MM.1S (cell line): ENCODE results near the gene SUPT4H1.
A peak's percentile ranks its signal among the peaks of the same experiment; 100 is the strongest.
"Not testable (repeated sequence)": the region's sequence is repeated elsewhere in the genome, so short reads cannot be mapped to it uniquely, and the experiment has no call there.

Source experiments
- DNase-seq: peaks from one replicate; pipeline ENCODE4 v3.0.0-alpha.2; 2015
- H2AFZ ChIP-seq: fragments of 300-600 bp; sonication (generic); 2 replicates; pipeline ENCODE4 v1.6.0; 2016; ENCODE audit warnings: antibody characterized with exemption, low read length
- H3F3A ChIP-seq: fragments of 300-600 bp; sonication (generic); 2 replicates; pipeline ENCODE4 v1.6.1; 2016; ENCODE audit warnings: mild to moderate bottlenecking, antibody characterized with exemption, low read length, moderate library complexity, mixed read lengths; ENCODE audit not compliant: insufficient read depth
- H3K27ac ChIP-seq: fragments of 300-600 bp; sonication (generic); 2 replicates; pipeline ENCODE4 v1.5.1; 2016; ENCODE audit warnings: mild to moderate bottlenecking, low read length
- H3K27me3 ChIP-seq: fragments of 300-600 bp; sonication (generic); replicated peaks from 2 replicates; pipeline ENCODE4 v1.6.0; 2016; ENCODE audit warnings: low read length; ENCODE audit not compliant: insufficient read depth
- H3K36me3 ChIP-seq: fragments of 300-600 bp; sonication (generic); replicated peaks from 2 replicates; pipeline ENCODE4 v1.6.1; 2016; ENCODE audit warnings: mild to moderate bottlenecking, low read length, mixed read lengths; ENCODE audit not compliant: insufficient read depth
- H3K4me1 ChIP-seq: fragments of 300-600 bp; sonication (generic); 2 replicates; pipeline ENCODE4 v1.6.1; 2016; ENCODE audit warnings: low read length, mixed read lengths
- H3K4me2 ChIP-seq: fragments of 300-600 bp; sonication (generic); 2 replicates; pipeline ENCODE4 v1.6.0; 2016; ENCODE audit warnings: low read depth, low read length
- H3K4me3 ChIP-seq: fragments of 300-600 bp; sonication (generic); 2 replicates; pipeline ENCODE4 v1.5.1; 2016; ENCODE audit warnings: low read length, mixed read lengths
- H3K79me2 ChIP-seq: fragments of 300-600 bp; sonication (generic); 2 replicates; pipeline ENCODE4 v1.6.1; 2016; ENCODE audit warnings: mixed run types, low read length, mixed read lengths
- H3K9ac ChIP-seq: fragments of 300-600 bp; sonication (generic); 2 replicates; pipeline ENCODE4 v1.6.1; 2016; ENCODE audit warnings: low read length, mixed read lengths
- H3K9me2 ChIP-seq: fragments of 300-600 bp; sonication (generic); replicated peaks from 2 replicates; pipeline ENCODE4 v1.6.1; 2016; ENCODE audit warnings: mild to moderate bottlenecking, low read length, mixed read lengths; ENCODE audit not compliant: insufficient read depth
- H3K9me3 ChIP-seq: fragments of 300-600 bp; sonication (generic); replicated peaks from 2 replicates; pipeline ENCODE4 v1.6.1; 2016; ENCODE audit warnings: mild to moderate bottlenecking, low read length, mixed read lengths; ENCODE audit not compliant: insufficient read depth
- H4K20me1 ChIP-seq: fragments of 300-600 bp; sonication (generic); 2 replicates; pipeline ENCODE4 v1.6.1; 2016; ENCODE audit warnings: mild to moderate bottlenecking, low read length, moderate library complexity, mixed read lengths; ENCODE audit not compliant: insufficient read depth
- EZH2 ChIP-seq: fragments of 300-600 bp; sonication (generic); optimal IDR thresholded peaks from 2 replicates; pipeline ENCODE3; 2017; ENCODE audit warnings: low read depth, mild to moderate bottlenecking, antibody characterized with exemption, low read length, mixed read lengths
- EZH2phosphoT487 ChIP-seq: fragments of 300-600 bp; sonication (generic); IDR thresholded peaks from 2 replicates; pipeline ENCODE4 v1.6.1; 2018; ENCODE audit warnings: antibody characterized with exemption, low read length
- TF ChIP-seq, protein P1 (sequence below): fragments of 300-600 bp; sonication (generic); IDR thresholded peaks from 2 replicates; pipeline ENCODE4 v1.5.1; 2016; ENCODE audit warnings: antibody characterized with exemption, low read length, mixed read lengths

SUPT4H1 gene

DNA sequence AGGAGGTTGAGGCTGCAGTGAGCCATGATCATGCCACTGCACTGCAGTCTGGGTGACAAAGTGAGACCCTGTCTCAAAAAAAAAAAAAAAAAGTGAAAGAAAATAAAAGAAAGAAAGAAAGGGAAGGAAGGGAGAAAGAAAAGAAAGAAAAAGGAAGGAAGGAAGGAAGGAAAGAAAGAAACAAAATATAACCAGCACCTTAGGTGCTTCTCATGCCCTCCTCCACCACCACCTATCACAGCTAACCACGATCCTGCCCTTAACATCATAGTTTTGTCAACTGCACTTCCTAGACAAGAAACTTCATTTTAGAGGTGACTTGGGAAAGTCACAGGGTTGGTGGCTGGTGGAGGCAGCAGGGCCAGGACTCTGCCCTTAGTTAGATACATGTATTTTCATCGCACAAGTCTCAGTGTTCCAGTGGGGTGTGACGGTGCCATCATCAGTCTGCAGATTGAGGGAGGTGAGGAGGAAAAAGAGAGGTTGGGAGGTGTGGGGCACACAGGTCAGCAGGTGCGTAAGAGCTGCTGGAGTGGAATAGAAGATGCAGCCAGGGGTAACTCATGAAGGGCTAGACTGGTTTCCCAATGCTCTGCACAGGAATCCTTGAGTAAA lies 10.0 kb downstream of the SUPT4H1 start:
- no peak overlapping the region for H2AFZ ChIP-seq
- no peaks in the 10 kb centered on the region for H3K27me3 ChIP-seq
- H3K9me2 ChIP-seq: no peaks in the 10 kb centered on the region
- H4K20me1 ChIP-seq: no peaks in the 10 kb centered on the region
- H3K4me2 ChIP-seq: no peak overlapping the region
- TF ChIP-seq EZH2: no peak
- no peak for TF ChIP-seq EZH2phosphoT487
- TF ChIP-seq, protein P1, sequence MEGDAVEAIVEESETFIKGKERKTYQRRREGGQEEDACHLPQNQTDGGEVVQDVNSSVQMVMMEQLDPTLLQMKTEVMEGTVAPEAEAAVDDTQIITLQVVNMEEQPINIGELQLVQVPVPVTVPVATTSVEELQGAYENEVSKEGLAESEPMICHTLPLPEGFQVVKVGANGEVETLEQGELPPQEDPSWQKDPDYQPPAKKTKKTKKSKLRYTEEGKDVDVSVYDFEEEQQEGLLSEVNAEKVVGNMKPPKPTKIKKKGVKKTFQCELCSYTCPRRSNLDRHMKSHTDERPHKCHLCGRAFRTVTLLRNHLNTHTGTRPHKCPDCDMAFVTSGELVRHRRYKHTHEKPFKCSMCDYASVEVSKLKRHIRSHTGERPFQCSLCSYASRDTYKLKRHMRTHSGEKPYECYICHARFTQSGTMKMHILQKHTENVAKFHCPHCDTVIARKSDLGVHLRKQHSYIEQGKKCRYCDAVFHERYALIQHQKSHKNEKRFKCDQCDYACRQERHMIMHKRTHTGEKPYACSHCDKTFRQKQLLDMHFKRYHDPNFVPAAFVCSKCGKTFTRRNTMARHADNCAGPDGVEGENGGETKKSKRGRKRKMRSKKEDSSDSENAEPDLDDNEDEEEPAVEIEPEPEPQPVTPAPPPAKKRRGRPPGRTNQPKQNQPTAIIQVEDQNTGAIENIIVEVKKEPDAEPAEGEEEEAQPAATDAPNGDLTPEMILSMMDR: no peak
- peaks cover 74% of the 10 kb centered on the region for H3F3A ChIP-seq
- DNase-seq: no peak
- peaks cover 66% of the 10 kb centered on the region for H3K79me2 ChIP-seq
- no peak overlapping the region for H3K9ac ChIP-seq
- H3K9me3 ChIP-seq: no peaks in the 10 kb centered on the region
- H3K4me1 ChIP-seq: peaks cover 69% of the 10 kb centered on the region
- no peak overlapping the region for H3K4me3 ChIP-seq
- H3K36me3 ChIP-seq: no peaks in the 10 kb centered on the region
- peak overlapping the region; percentile 96; the same call in 1 of the 2 replicates for H3K27ac ChIP-seq

DNA sequence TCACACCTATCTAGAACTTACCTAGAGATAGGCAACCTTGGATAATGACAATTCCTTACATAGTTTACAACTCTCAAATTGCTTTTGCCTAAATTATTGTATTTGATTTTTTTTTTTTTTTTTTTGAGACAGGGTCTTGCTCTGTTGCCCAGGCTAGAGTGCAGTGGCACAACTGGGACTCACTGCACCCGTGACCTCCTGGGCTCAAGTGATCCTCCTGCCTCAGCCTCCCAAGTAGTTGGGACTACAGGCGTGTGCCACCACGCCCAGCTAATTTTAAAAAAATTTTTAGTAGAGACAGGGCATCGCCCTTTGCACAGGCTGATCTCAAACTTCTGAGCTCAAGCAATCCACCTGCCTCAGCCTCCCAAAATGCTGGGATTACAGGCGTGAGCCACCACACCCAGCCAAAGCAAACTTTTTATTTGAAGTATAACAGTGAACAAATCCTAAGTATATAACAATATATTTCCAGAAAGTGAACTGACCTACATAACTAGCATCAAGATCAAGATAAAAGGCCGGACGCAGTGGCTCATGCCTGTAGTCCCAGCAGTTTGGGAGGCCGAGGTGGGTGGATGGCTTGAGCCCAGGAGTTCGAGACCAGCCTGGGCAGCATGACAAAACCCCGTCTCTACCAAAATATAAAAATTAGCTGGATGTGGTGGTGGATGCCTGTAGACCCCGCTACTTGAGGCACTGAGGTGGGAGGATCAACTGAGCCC lies 10.7 kb downstream of the SUPT4H1 start:
- H3K9ac ChIP-seq, H3K27me3 ChIP-seq, H3K27ac ChIP-seq, H3K4me3 ChIP-seq, H3K9me3 ChIP-seq, H4K20me1 ChIP-seq, H3K9me2 ChIP-seq, H3K4me2 ChIP-seq, H3K36me3 ChIP-seq, H2AFZ ChIP-seq, DNase-seq: not testable (repeated sequence)
- Histone ChIP-seq H3K79me2 (peaks cover 66% of the 10 kb centered on the region), H3F3A (peaks cover 79% of the 10 kb centered on the region), H3K4me1 (peaks cover 75% of the 10 kb centered on the region)

DNA sequence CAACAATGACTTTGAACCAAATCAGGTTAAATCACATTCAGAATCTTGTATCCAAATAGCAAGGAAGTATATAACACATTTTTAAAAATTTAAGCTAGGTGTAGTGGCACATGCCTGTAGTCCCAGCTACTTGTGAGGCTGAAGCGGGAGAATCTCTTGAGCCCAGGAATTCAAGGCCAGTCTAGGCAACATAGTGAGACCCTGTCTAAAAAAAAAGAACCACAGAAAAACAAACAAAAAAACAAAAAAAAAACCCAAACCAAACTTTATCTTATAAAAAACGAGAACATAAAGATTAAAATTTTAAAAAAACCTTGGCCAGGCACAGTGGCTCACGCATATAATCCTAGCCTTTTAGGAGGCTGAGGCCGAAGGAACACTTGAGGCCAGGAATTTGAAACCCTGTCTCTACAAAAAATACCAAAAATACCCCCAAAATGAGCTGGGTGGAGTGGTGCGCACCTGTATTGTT lies 11.6 kb downstream of the SUPT4H1 start:
- Histone ChIP-seq H3K36me3 (no peaks in the 10 kb centered on the region), H2AFZ (no peak overlapping the region), H3K4me2 (peak overlapping the region; percentile 99; the same call in 1 of the 2 replicates), H3K4me1 (peaks cover 75% of the 10 kb centered on the region), H3F3A (peaks cover 79% of the 10 kb centered on the region), H3K9me3 (no peaks in the 10 kb centered on the region), H4K20me1 (no peaks in the 10 kb centered on the region), H3K79me2 (peaks cover 62% of the 10 kb centered on the region), H3K4me3 (peak overlapping the region; percentile 68; the same call in 1 of the 2 replicates), H3K9ac (no peak overlapping the region; the same call in 1 of the 2 replicates), H3K27ac (peak overlapping the region; percentile 100; the same call in 1 of the 2 replicates), H3K9me2 (no peaks in the 10 kb centered on the region), H3K27me3 (no peaks in the 10 kb centered on the region)
- no peak for DNase-seq
- TF ChIP-seq, protein P1: no peak
- TF ChIP-seq EZH2: no peak
- TF ChIP-seq EZH2phosphoT487: no peak
